ES-I3 (cell line): ENCODE results near the gene CERT1.

ENCODE experiments used
- H3K36me3 ChIP-seq: 2 replicates; pipeline ENCODE4 v1.6.1; 2013; ENCODE audit warnings: mild to moderate bottlenecking, low read length, control low read depth, moderate library complexity; ENCODE audit not compliant: insufficient read depth
- H3K4me1 ChIP-seq: 2 replicates; pipeline ENCODE4 v1.6.1; 2013; ENCODE audit warnings: mild to moderate bottlenecking, control low read depth, low read length; ENCODE audit not compliant: insufficient read depth
- H3K9ac ChIP-seq: 2 replicates; pipeline ENCODE4 v1.6.1; 2013; ENCODE audit warnings: low read depth, mild to moderate bottlenecking, low read length, moderate library complexity
- H3K9me3 ChIP-seq: 2 replicates; pipeline ENCODE4 v1.6.1; 2013; ENCODE audit warnings: mild to moderate bottlenecking, low read length, moderate library complexity; ENCODE audit not compliant: control insufficient read depth, insufficient read depth

The CERT1 gene

DNA sequence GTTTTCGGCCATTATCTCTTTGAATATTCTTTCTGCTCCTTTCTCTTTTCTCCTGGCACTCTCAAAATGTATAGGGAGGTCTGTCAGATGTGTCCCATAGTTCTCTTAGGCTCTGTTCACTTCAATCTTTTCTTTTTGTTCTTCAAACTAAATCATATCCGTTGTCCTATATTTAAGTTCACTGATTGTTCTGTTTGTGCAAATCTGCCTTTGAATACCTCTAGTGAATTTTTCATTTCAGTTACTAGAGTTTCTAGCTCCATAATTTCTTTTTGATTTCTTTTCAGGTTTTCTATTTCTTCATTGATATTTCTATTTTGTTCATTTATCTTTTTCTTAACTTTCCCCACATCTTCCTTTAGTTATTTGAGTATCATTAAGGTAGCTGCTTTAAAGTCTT lies 65.4 kb downstream of the CERT1 start:
- H3K4me1 ChIP-seq = no peaks in the 10 kb centered on the region
- H3K36me3 ChIP-seq = no peaks in the 10 kb centered on the region
- no peak overlapping the region for H3K9ac ChIP-seq
- no peaks in the 10 kb centered on the region for H3K9me3 ChIP-seq

GRCh38 chr5:75441560-75441959 lies 69.9 kb downstream of the CERT1 start:
- Histone ChIP-seq H3K4me1 (no peaks in the 10 kb centered on the region), H3K36me3 (no peaks in the 10 kb centered on the region; the same call in 1 of the 2 replicates), H3K9ac (no peak overlapping the region), H3K9me3 (no peaks in the 10 kb centered on the region)

- H3K4me1 ChIP-seq = no peaks in the 10 kb centered on the region
- no peaks in the 10 kb centered on the region; the same call in 1 of the 2 replicates for H3K36me3 ChIP-seq
- no peaks in the 10 kb centered on the region for H3K9me3 ChIP-seq
- no peak overlapping the region for H3K9ac ChIP-seq
These were observed 72.2 kb downstream of the CERT1 start for GRCh38 chr5:75439276-75439675.

GRCh38 chr5:75438722-75439121 lies 72.7 kb downstream of the CERT1 start:
- H3K36me3 ChIP-seq = no peaks in the 10 kb centered on the region; the same call in 1 of the 2 replicates
- no peaks in the 10 kb centered on the region for H3K9me3 ChIP-seq
- H3K4me1 ChIP-seq = no peaks in the 10 kb centered on the region
- no peak overlapping the region for H3K9ac ChIP-seq

- Histone ChIP-seq H3K4me1 (no peaks in the 10 kb centered on the region), H3K9me3 (no peaks in the 10 kb centered on the region), H3K9ac (no peak overlapping the region), H3K36me3 (no peaks in the 10 kb centered on the region; the same call in 1 of the 2 replicates)
These were observed 76.3 kb downstream of the CERT1 start for GRCh38 chr5:75435096-75435495.

DNA sequence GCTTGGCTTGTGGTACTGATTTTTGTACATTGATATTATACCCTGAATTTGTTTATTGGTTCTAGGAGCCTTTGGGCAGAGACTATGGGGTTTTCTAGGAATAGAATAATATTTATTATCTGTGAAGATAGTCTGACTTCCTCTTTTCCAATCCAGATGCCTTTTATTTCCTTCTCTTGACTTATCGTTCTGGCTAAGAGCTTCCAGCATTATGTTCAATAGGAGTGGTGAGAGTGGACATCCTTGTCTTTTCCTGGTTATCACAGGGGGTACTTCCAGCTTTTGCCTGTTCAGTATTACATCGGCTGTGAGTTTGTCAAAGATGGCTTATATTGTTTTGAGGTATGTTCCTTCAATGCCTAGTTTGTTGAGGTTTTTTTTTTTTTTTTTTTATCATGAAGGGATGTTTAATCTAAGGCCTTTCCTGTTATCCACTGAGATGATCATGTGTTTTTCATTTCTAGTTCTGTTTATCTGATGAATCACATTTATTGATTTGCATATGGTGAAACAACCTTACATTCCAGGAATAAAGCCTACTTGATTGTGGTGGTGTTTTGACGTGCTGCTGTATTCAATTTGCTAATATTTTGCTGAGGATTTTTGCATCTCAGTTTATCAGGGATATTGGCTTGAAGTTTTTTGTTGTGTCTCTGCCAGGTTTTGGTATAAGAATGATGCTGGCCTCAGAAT lies 77.5 kb downstream of the CERT1 start:
- Histone ChIP-seq H3K9me3 (no peaks in the 10 kb centered on the region), H3K4me1 (no peaks in the 10 kb centered on the region), H3K9ac (no peak overlapping the region), H3K36me3 (no peaks in the 10 kb centered on the region; the same call in 1 of the 2 replicates)

DNA sequence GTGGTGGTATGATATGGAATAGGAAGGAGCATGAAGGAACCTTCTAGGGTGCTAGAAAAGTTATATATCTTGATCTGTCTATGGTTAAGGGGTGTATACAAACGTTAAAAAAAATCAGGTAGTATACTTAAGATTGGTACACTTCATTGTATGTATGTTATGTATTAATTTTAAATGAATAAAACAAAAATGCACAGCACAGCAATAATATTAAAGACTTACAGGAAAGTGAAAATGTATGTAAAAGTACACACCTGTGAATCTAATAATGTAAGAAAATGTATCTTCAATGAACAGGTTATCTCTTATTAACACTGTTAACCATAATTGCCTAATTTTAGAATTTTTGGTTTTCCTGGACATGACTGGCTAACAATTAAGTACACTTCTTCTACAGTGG lies 97.2 kb downstream of the CERT1 start:
- no peak overlapping the region for H3K9ac ChIP-seq
- peaks cover 7% of the 10 kb centered on the region; the same call in 1 of the 2 replicates for H3K36me3 ChIP-seq
- no peaks in the 10 kb centered on the region for H3K9me3 ChIP-seq
- H3K4me1 ChIP-seq = peaks cover 6% of the 10 kb centered on the region; the same call in 1 of the 2 replicates

DNA sequence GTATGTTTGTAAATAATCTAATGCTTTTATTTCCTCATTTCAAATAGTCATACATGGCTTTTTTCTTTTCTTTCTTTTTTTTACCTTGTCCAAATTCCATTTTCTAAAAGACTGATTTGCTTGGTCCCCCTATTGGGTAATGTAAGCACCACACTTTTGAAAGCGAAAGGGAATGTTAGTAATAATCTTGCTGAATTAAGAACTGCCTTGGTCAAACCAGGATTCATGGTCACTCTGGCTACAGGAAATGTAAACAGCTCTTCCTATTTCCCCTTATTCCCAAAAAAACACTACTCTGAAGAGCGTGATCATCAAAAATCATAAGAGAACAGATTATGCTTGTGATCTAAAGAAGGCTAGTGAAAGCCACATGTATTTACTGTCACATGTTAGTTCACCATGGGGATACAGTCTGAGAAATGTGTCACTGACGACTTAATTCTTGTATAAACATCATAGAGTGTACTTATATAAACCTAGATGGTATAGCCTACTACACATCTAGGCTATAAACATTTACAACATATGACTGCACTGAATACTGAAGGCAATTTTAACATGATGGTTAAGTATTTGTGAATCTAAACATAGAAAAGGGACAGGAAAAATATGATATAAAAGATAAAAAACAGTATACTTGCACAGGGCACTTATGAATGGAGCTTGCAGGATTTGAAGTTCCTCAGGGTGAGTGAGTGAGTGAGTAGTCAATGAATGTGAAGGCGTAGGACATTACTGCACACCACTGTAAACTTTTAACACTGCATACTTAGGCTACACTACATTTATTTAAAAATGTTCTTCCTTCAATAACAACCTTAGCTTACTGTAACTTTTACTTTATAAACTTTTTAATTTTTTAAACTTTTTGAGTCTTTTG lies 99.1 kb downstream of the CERT1 start:
- Histone ChIP-seq H3K9ac (no peak overlapping the region), H3K36me3 (peaks cover 9% of the 10 kb centered on the region; the same call in 1 of the 2 replicates), H3K9me3 (no peaks in the 10 kb centered on the region), H3K4me1 (peaks cover 6% of the 10 kb centered on the region; the same call in 1 of the 2 replicates)

GRCh38 chr5:75405296-75405695 lies 106.1 kb downstream of the CERT1 start:
- no peaks in the 10 kb centered on the region for H3K4me1 ChIP-seq
- H3K9me3 ChIP-seq = no peaks in the 10 kb centered on the region
- no peak overlapping the region for H3K9ac ChIP-seq
- H3K36me3 ChIP-seq = peaks cover 9% of the 10 kb centered on the region; the same call in 1 of the 2 replicates

DNA sequence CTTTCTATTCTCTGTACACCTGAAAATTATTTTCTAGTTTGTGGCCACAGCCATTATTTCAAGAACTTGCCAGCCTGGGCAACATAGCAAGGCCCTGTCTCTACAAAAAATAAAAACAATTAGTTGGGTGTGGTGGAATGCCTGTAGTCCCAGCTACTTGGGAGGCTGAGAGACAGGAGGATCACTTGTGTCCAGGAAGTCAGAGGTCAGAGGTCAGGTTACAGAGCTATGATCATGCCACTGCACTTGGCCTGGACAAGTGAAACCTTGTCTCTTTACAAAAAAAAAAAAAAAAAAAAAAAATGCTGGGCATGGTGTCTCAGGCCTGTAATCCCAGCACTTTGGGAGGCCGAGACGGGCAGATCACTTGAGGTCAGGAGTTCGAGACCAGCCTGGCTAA lies 116.2 kb downstream of the CERT1 start:
- H3K9me3 ChIP-seq = no peaks in the 10 kb centered on the region
- H3K4me1 ChIP-seq = peaks cover 10% of the 10 kb centered on the region; the same call in 1 of the 2 replicates
- peaks cover 5% of the 10 kb centered on the region; the same call in 1 of the 2 replicates for H3K36me3 ChIP-seq
- no peak overlapping the region for H3K9ac ChIP-seq

DNA sequence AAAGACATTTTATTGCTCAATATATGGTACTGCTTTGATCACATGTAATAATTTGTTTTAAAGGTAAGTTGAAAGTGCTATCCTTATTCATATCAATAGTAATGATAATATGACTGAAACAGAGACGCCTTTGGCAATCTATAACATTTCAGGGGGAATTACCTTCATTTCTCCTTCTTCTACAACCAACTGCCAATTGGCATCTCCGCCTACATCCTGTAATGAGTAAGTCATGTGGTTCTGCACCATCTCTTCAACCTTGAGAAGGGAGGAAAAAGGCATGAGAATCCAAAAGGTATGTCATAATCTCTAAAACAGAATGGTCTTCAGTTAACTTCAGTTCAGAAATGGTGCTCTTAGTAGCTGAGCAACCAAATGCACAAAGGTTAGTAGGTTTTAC lies 122.0 kb downstream of the CERT1 start:
- H3K4me1 ChIP-seq = no peaks in the 10 kb centered on the region
- H3K9me3 ChIP-seq = no peaks in the 10 kb centered on the region
- H3K36me3 ChIP-seq = no peaks in the 10 kb centered on the region
- no peak overlapping the region for H3K9ac ChIP-seq

DNA sequence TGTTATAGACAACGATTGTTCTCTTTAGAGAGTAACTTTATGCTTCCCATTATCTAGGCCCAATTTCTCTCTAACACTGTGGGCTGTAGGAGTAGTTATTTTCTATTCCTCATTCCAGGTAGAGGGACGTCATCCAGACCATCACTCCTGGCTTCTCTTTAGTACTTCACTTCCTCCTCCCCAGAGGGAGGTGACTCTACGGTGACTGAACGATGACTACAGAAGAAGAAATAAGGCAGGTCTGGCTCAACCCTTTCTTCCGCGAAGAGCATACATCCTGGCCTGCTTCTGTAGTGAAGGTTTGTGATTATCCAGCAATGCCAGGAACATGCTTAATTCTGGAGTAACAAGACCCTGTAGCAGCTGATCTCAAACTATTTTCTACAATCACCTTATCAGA lies 123.6 kb downstream of the CERT1 start:
- no peak overlapping the region for H3K9ac ChIP-seq
- H3K36me3 ChIP-seq = no peaks in the 10 kb centered on the region
- H3K9me3 ChIP-seq = no peaks in the 10 kb centered on the region
- H3K4me1 ChIP-seq = no peaks in the 10 kb centered on the region

DNA sequence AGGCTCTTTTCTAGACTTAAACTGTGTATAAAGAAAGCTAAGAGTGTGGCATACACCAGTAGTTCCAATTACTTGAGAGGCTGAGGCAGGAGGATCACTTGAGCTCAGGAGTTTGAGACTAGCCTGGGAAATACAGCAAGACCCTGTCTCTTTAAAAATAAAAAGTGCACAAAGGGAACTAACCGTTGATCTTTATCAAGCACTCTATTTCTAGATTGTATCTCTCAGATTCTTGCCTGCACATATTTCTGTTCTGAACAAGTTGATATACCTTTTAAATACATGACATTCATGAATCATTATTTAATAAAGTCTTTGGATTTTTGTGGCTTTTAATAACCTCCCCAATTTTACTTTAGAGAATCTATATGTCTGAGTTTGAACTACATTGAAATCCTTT lies 127.2 kb downstream of the CERT1 start:
- peaks cover 4% of the 10 kb centered on the region for H3K36me3 ChIP-seq
- no peaks in the 10 kb centered on the region for H3K4me1 ChIP-seq

DNA sequence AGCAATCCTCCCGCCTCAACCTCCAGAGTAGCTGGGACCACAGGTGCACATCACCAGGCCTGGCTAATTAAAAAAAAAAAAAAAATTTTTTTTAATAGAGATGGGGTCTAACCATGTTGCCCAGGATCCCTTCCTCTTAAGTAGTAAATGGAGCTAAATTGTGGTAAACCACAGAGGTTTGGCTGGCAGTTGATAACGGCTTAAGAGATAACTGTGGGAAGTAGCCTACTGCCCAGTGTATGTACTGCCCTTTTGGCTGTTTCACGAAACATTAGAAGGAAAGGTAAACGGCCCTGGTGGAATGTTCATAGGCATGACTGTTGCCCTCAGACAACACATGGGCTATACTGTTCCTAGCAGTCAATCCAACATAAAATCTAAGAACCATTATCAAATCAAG lies 130.0 kb downstream of the CERT1 start:
- Histone ChIP-seq H3K4me1 (no peaks in the 10 kb centered on the region), H3K9me3 (no peaks in the 10 kb centered on the region), H3K36me3 (peaks cover 4% of the 10 kb centered on the region), H3K9ac (no peak overlapping the region)

More for the DNA sequence above, 127.2 kb downstream of the CERT1 start:
- no peaks in the 10 kb centered on the region for H3K9me3 ChIP-seq
- H3K9ac ChIP-seq = no peak overlapping the region

- H3K36me3 ChIP-seq = peaks cover 4% of the 10 kb centered on the region
- no peak overlapping the region for H3K9ac ChIP-seq
- H3K4me1 ChIP-seq = no peaks in the 10 kb centered on the region
- no peaks in the 10 kb centered on the region for H3K9me3 ChIP-seq
These were observed 131.3 kb downstream of the CERT1 start for GRCh38 chr5:75380099-75380498.
